Measurements from ENCODE around the gene PLPPR4.

DNA sequence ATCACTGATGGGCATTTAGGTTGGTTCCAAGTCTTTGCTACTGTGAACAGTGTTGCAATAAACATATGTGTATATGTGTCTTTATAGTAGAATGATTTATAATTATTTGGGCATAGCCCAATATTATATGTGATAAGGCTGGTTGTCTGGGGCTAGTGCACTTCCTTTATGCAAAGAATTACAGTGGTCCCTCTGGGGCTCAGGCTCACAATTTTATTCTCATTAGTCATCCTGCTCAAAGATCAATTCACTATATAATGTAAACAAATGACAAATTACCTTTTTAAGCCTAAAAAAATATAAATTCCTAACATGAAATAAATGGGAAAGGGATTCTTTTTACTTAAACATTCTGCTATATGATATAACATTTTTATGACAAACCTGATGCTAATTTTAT, 5.0 kb downstream of the PLPPR4 start:
- TF ChIP-seq, protein P1, sequence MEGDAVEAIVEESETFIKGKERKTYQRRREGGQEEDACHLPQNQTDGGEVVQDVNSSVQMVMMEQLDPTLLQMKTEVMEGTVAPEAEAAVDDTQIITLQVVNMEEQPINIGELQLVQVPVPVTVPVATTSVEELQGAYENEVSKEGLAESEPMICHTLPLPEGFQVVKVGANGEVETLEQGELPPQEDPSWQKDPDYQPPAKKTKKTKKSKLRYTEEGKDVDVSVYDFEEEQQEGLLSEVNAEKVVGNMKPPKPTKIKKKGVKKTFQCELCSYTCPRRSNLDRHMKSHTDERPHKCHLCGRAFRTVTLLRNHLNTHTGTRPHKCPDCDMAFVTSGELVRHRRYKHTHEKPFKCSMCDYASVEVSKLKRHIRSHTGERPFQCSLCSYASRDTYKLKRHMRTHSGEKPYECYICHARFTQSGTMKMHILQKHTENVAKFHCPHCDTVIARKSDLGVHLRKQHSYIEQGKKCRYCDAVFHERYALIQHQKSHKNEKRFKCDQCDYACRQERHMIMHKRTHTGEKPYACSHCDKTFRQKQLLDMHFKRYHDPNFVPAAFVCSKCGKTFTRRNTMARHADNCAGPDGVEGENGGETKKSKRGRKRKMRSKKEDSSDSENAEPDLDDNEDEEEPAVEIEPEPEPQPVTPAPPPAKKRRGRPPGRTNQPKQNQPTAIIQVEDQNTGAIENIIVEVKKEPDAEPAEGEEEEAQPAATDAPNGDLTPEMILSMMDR (conservative IDR thresholded peaks at IDR 0.05): no peak
- no peak for TF ChIP-seq EZH2 (IDR thresholded peaks at IDR 0.05; ENCODE audit: low read depth)
